Measurements from ENCODE around the gene CKAP2.
A peak's percentile ranks its signal among the peaks of the same experiment; 100 is the strongest.
"Not testable (repeated sequence)": the region's sequence is repeated elsewhere in the genome, so short reads cannot be mapped to it uniquely, and the experiment has no call there.

Gene CKAP2, protein sequence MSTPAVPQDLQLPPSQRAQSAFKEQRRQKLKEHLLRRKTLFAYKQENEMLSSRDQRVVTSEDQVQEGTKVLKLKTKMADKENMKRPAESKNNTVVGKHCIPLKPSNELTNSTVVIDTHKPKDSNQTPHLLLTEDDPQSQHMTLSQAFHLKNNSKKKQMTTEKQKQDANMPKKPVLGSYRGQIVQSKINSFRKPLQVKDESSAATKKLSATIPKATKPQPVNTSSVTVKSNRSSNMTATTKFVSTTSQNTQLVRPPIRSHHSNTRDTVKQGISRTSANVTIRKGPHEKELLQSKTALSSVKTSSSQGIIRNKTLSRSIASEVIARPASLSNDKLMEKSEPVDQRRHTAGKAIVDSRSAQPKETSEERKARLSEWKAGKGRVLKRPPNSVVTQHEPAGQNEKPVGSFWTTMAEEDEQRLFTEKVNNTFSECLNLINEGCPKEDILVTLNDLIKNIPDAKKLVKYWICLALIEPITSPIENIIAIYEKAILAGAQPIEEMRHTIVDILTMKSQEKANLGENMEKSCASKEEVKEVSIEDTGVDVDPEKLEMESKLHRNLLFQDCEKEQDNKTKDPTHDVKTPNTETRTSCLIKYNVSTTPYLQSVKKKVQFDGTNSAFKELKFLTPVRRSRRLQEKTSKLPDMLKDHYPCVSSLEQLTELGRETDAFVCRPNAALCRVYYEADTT

DNA sequence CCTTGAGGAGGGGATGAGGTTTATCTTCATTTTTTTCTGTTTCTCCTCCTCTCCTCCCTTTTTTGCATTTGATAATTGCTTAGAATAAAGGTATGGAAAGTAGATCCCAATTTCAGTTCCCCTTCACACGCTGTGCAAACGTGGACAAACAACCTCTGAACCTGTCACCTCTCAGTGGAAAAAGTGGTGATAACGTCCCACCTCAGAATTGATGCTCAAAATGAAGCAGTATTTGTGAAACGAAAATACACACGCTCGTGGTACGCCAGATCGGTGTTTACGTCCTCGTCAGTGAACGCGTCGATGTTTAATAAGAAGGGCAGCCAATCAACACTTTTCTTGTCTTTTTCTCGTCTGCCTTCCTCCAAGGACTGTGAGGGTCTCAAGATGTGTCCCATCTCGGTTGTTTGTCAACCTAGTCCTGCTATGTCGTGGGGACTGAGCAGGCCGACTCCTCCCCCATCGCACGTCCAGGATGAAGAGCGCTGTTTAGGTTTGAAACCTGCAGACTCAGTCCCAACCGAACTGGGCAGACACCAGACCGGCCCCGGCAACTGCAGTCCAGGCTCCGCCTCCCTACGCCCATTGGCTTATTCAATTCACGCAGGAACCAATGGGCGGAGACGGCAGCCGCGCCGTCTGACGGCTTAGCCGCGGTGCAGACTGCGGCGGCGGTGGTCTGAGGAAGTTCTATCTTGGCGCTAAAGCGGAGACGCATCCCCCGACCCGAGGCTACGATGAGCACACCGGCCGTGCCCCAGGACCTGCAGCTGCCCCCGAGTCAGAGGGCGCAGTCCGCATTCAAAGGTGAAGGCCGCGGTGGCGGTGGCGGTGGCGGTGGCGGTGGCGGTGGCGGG is at the start of gene CKAP2:
CKAP2 (plus strand) TSS at position 659 of the 857 bp plus-strand sequence; CDS start at position 738, 79 bp downstream.
- TF ChIP-seq, protein P1, sequence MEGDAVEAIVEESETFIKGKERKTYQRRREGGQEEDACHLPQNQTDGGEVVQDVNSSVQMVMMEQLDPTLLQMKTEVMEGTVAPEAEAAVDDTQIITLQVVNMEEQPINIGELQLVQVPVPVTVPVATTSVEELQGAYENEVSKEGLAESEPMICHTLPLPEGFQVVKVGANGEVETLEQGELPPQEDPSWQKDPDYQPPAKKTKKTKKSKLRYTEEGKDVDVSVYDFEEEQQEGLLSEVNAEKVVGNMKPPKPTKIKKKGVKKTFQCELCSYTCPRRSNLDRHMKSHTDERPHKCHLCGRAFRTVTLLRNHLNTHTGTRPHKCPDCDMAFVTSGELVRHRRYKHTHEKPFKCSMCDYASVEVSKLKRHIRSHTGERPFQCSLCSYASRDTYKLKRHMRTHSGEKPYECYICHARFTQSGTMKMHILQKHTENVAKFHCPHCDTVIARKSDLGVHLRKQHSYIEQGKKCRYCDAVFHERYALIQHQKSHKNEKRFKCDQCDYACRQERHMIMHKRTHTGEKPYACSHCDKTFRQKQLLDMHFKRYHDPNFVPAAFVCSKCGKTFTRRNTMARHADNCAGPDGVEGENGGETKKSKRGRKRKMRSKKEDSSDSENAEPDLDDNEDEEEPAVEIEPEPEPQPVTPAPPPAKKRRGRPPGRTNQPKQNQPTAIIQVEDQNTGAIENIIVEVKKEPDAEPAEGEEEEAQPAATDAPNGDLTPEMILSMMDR (conservative IDR thresholded peaks at IDR 0.05), result no peak
- H3K27ac ChIP-seq, result peak within 1 kb of the TSS; percentile 83

DNA sequence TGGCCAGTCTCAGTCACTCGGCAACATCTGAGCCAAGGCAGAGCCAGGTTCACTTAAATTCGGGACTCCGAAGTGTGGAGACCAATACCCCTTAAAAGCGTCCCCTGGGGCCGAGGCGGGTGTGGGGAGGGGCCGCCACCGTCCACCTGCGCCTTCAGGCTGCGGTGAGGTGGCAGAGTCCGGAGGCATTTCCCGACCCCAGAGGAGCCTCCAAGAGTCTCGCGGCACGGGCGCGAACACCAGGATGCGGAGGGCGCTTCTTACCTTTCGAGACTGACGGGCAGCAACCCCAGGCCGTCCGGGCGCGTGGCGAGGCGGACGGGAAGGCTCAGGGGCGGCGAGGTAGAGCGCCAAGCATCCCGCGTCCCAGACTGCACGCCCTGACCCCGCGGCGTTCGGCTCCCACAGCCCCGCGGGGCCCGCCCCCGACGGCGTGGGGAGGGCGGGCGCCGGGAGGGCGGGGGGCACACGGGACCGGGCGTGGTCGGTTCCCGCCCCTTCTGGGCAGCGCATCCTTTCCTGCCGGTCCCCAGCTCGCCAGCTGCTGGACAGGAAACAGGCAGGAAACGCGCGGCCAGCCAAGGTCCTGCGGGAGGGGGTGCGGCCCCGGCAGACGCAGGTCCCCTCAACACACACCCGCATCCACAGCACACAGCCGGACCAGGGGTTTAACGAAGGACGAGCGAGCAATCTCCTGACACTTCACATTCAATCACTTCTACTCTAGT is 49.3 kb upstream of the CKAP2 start, which contains the start of gene THSD1:
THSD1 (minus strand) TSS at position 406 of the 728 bp plus-strand sequence. CDS start 3,572 bp downstream, outside the sequence.
- TF ChIP-seq, protein P1 (conservative IDR thresholded peaks at IDR 0.05), result no peak

DNA sequence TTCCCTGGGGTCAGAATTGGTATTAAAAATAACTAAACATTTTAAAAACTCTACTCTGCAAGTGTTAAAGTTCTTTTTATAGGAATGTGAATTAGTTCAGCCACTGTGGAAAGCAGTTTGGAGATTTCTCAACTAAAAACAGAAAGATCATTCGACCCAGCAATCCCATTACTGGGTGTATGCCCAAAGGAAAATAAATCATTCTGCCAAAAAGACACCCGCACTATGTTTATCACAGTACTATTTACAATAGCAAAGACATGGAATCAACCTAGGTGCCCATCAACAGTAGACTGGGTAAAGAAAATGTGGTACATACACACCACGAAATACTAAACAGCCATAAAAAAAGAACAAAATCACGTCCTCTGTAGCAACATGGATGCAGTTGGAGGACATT is 48.6 kb upstream of the CKAP2 start:
- TF ChIP-seq, protein P1 (conservative IDR thresholded peaks at IDR 0.05), result no peak
- H3K27ac ChIP-seq, result 0 out of 2 replicates have a peak overlapping the region, but pooled peaks have one; percentile 15

More for the DNA sequence above, 49.3 kb upstream of the CKAP2 start, which contains the start of gene THSD1:
- peak within 1 kb of the TSS; percentile 15; the same call in 1 of the 2 replicates for H3K27ac ChIP-seq

DNA sequence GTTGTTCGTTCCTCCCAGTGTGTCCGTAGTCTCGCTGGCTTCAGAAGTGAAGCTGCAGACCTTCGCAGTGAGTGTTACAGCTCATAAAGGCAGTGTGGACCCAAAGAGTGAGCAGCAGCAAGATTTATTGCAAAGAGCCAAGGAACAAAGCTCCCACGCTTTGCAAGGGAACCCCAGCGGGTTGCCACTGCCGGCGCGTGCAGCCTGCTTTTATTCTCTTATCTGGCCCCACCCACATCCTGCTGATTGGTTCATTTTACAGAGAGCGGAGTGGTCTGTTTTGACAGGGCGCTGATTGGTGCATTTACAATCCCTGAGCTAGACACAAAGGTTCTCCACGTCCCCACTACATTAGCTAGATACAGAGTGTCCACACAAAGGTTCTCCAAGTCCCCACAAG is 47.8 kb upstream of the CKAP2 start:
- H3K27ac ChIP-seq, result not testable (repeated sequence)

DNA sequence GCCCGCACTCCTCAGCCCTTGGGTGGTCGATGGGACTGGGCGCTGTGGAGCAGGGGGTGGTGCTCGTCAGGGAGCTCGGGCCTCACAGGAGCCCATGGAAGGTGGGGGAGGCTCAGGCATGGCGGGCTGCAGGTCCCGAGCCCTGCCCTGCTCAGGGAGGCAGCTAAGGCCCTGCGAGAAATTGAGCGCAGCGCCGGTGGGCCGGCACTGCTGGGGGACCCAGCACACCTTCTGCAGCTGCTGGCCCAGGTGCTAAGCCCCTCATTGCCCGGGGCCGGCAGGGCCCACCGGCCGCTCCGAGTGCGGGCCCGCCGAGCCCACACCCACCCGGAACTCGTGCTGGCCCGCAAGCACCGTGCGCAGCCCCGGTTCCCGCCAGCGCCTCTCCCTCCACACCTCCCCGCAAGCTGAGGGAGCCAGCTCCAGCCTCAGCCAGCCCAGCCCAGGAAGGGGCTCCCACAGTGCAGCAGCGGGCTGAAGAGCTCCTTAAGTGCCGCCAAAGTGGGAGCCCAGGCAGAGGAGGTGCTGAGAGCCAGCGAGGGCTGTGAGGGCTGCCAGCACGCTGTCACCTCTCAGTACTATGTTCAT is 47.1 kb upstream of the CKAP2 start:
- H3K27ac ChIP-seq, result not testable (repeated sequence)

DNA sequence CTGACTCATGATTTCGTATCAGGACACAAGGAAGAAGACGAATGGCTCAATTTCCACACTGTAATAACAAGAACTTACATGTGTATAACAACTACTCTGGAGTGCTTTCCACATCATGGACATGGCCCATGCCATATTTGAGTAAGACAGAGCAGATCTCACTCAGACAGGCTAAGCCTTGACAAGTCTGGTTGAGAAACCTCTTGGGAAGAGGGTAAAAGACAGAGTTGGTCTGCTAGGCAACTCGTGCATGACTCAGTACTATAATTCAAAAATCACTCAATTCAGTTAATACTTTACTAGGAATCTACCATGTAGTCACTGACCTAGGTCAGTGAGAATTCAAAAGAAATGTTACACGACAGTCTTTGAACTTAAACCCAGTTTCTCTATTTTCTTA is 43.6 kb upstream of the CKAP2 start:
- H3K27ac ChIP-seq, result no peak overlapping the region
- TF ChIP-seq, protein P1 (conservative IDR thresholded peaks at IDR 0.05), result no peak

DNA sequence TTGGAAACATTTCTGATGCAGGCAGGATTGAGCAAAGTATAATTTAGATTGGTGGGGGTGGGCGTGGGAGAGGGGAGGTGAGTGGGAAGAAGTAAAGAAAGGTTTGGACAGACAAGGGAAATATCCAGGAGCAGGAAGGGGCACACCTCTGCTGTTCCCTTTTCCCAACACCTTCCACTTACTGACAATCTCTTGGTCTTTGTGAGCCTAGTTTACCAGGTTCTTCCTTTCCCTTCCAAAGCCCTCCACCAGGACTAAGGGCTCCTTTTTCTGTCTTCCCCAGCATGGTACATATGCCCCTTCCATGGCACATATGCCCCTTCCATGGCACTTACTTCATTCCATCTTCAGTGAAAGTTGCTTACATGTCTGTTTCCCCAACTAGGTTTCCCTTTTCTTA is 43.1 kb upstream of the CKAP2 start:
- TF ChIP-seq, protein P1 (conservative IDR thresholded peaks at IDR 0.05), result no peak
- H3K27ac ChIP-seq, result no peak overlapping the region

All from VCaP (cell line).